Measurements from ENCODE around the gene REXO5. TPM values are rescaled to one million over a fixed set of nuclear protein-coding genes. Genes with fewer than 3 reads are reported as not detected.
A peak's percentile ranks its signal among the peaks of the same experiment; 100 is the strongest.
"Not testable (repeated sequence)": the region's sequence is repeated elsewhere in the genome, so short reads cannot be mapped to it uniquely, and the experiment has no call there.

The REXO5 gene
- total RNA-seq, 4 donors from 2014 or later = 2.2 to 6.9 (median 3.7) TPM

- TF ChIP-seq POLR2A (IDR thresholded peaks at IDR 0.05) (no peak), CTCF (IDR thresholded peaks at IDR 0.05) (no peak), EP300 (IDR thresholded peaks at IDR 0.05) (no peak), POLR2AphosphoS5 (IDR thresholded peaks at IDR 0.05) (no peak)
- Histone ChIP-seq H3K27me3 (no peaks in the 10 kb centered on the region), H3K27ac (no peak overlapping the region), H3K4me3 (no peak overlapping the region), H3K4me1 (peaks cover 0 to 54% (median 3%) of the 10 kb centered on the region in 3 donors), H3K36me3 (peaks cover 0 to 53% of the 10 kb centered on the region in 2 donors), H3K9me3 (no peaks in the 10 kb centered on the region)
- 78% methylated on average over 3 of the region's 3 CpGs; no CpG with 5 or more reads in 1 of the 2 donors for WGBS, 2 donors (ENCODE audit: low coverage in 1 of 2)
- no peak for ATAC-seq
Observed at GRCh38 chr16:20859229-20859628, 52.9 kb downstream of the REXO5 start.

- H3K9me3 ChIP-seq = no peaks in the 10 kb centered on the region
- TF ChIP-seq EP300 (IDR thresholded peaks at IDR 0.05) (no peak), POLR2AphosphoS5 (IDR thresholded peaks at IDR 0.05) (no peak), POLR2A (IDR thresholded peaks at IDR 0.05) (no peak), CTCF (IDR thresholded peaks at IDR 0.05) (no peak)
- no peak for ATAC-seq
- H3K36me3 ChIP-seq = peaks cover 0 to 51% of the 10 kb centered on the region in 2 donors
- no peak overlapping the region for H3K4me3 ChIP-seq
- WGBS, 2 donors (ENCODE audit: low coverage in 1 of 2) = 50 to 61% methylated on average over 2 of the region's 4 CpGs
- H3K27ac ChIP-seq = peak overlapping the region in 3 of 4 donors; percentile 5 to 42 (median 36)
- H3K4me1 ChIP-seq = peaks cover 0 to 58% (median 3%) of the 10 kb centered on the region in 3 donors
- H3K27me3 ChIP-seq = no peaks in the 10 kb centered on the region
Observed at GRCh38 chr16:20859699-20860098, 53.4 kb downstream of the REXO5 start.

GRCh38 chr16:20860361-20860760, 54.0 kb downstream of the REXO5 start:
- peak overlapping the region in 3 of 4 donors; percentile 21 to 42 (median 31) for H3K27ac ChIP-seq
- peaks cover 0 to 44% of the 10 kb centered on the region in 2 donors for H3K36me3 ChIP-seq
- ATAC-seq = no peak
- TF ChIP-seq POLR2AphosphoS5 (IDR thresholded peaks at IDR 0.05) (no peak), CTCF (IDR thresholded peaks at IDR 0.05) (no peak), EP300 (IDR thresholded peaks at IDR 0.05) (no peak), POLR2A (IDR thresholded peaks at IDR 0.05) (no peak)
- H3K27me3 ChIP-seq = no peaks in the 10 kb centered on the region
- no peaks in the 10 kb centered on the region for H3K9me3 ChIP-seq
- no peak overlapping the region for H3K4me3 ChIP-seq
- H3K4me1 ChIP-seq = peaks cover 2 to 65% (median 3%) of the 10 kb centered on the region in 3 donors
- WGBS, 2 donors (ENCODE audit: low coverage in 1 of 2) = 63 to 68% methylated on average over 4 of the region's 4 CpGs

GRCh38 chr16:20860995-20861394, 54.7 kb downstream of the REXO5 start:
- Histone ChIP-seq H3K36me3 (peaks cover 0 to 39% of the 10 kb centered on the region in 2 donors), H3K27ac (peak overlapping the region in 3 of 4 donors; percentile 20 to 31 (median 21)), H3K4me1 (peaks cover 9 to 71% (median 9%) of the 10 kb centered on the region in 3 donors)
- not testable (repeated sequence) for ATAC-seq, H3K4me3 ChIP-seq, H3K27me3 ChIP-seq, H3K9me3 ChIP-seq
- 33% methylated on average over 1 of the region's 4 CpGs; no CpG with 5 or more reads in 1 of the 2 donors for WGBS, 2 donors (ENCODE audit: low coverage in 1 of 2)

GRCh38 chr16:20862162-20862960, 56.0 kb downstream of the REXO5 start:
- Histone ChIP-seq H3K27ac (no peak overlapping the region), H3K4me1 (peaks cover 20 to 84% (median 21%) of the 10 kb centered on the region in 3 donors), H3K4me3 (no peak overlapping the region), H3K27me3 (no peaks in the 10 kb centered on the region), H3K9me3 (no peaks in the 10 kb centered on the region), H3K36me3 (peaks cover 0 to 33% of the 10 kb centered on the region in 2 donors)
- no peak for ATAC-seq
- WGBS, 2 donors (ENCODE audit: low coverage in 1 of 2) = 81 to 91% methylated on average over 3 to 7 of the region's 21 CpGs
- no peak for TF ChIP-seq POLR2A (IDR thresholded peaks at IDR 0.05)

- WGBS, 2 donors (ENCODE audit: low coverage in 1 of 2) = 91 to 96% methylated on average over 5 to 6 of the region's 6 CpGs
- not testable (repeated sequence) for H3K27me3 ChIP-seq, H3K4me3 ChIP-seq, ATAC-seq, H3K9me3 ChIP-seq
- H3K4me1 ChIP-seq = peaks cover 31 to 93% (median 38%) of the 10 kb centered on the region in 3 donors
- peaks cover 0 to 33% of the 10 kb centered on the region in 2 donors for H3K36me3 ChIP-seq
- H3K27ac ChIP-seq = peak overlapping the region in 2 of 4 donors; percentile 68 to 78
Observed at GRCh38 chr16:20864376-20864775, 58.0 kb downstream of the REXO5 start.
